ENCODE results near the gene UBTF.

Gene UBTF

GRCh38 chr17:44219616-44220212 is at the start of gene UBTF:
Gene UBTF (minus strand): TSS chr17:44219675. CDS start chr17:44218229, 1,446 bp downstream.
- in situ Hi-C loops (cut with MboI; ENCODE audit: low pct_unique_long_range_greater_than_20kb, low sequenced_read_pairs, unreplicated experiment), result loop anchor here (25.0 kb wide), 1 partner anchor 293 kb away; the partner anchor contains the start of gene GPATCH8
- peak; percentile 72 for DNase-seq (ENCODE audit: low spot score)
- TF ChIP-seq CTCF (IDR thresholded peaks at IDR 0.05; ENCODE audit: extremely low read depth, insufficient read depth, missing control alignments), result peak; percentile 34

- TF ChIP-seq CTCF (IDR thresholded peaks at IDR 0.05; ENCODE audit: extremely low read depth, insufficient read depth, missing control alignments), result no peak
- in situ Hi-C loops (cut with MboI; ENCODE audit: low pct_unique_long_range_greater_than_20kb, low sequenced_read_pairs, unreplicated experiment), result no loop called here
- DNase-seq (ENCODE audit: low spot score), result no peak
These were observed 49.4 kb upstream of the UBTF start for GRCh38 chr17:44268709-44269534.

GRCh38 chr17:44267818-44268490 is 48.5 kb upstream of the UBTF start, which contains the start of gene SLC4A1:
Gene SLC4A1 (minus strand): TSS chr17:44268135. CDS start chr17:44262866, 5,269 bp downstream.
- in situ Hi-C loops (cut with MboI; ENCODE audit: low pct_unique_long_range_greater_than_20kb, low sequenced_read_pairs, unreplicated experiment), result no loop called here
- DNase-seq (ENCODE audit: low spot score), result no peak
- TF ChIP-seq CTCF (IDR thresholded peaks at IDR 0.05; ENCODE audit: extremely low read depth, insufficient read depth, missing control alignments), result no peak

GRCh38 chr17:44267165-44267455 is 47.6 kb upstream of the UBTF start:
- in situ Hi-C loops (cut with MboI; ENCODE audit: low pct_unique_long_range_greater_than_20kb, low sequenced_read_pairs, unreplicated experiment), result no loop called here
- TF ChIP-seq CTCF (IDR thresholded peaks at IDR 0.05; ENCODE audit: extremely low read depth, insufficient read depth, missing control alignments), result no peak
- no peak for DNase-seq (ENCODE audit: low spot score)

GRCh38 chr17:44266402-44267164 is 47.1 kb upstream of the UBTF start:
- no peak for TF ChIP-seq CTCF (IDR thresholded peaks at IDR 0.05; ENCODE audit: extremely low read depth, insufficient read depth, missing control alignments)
- DNase-seq (ENCODE audit: low spot score), result no peak
- in situ Hi-C loops (cut with MboI; ENCODE audit: low pct_unique_long_range_greater_than_20kb, low sequenced_read_pairs, unreplicated experiment), result no loop called here

GRCh38 chr17:44263345-44263902 is 43.9 kb upstream of the UBTF start:
- TF ChIP-seq CTCF (IDR thresholded peaks at IDR 0.05; ENCODE audit: extremely low read depth, insufficient read depth, missing control alignments), result no peak
- no peak for DNase-seq (ENCODE audit: low spot score)

More at GRCh38 chr17:44263345-44263902, 43.9 kb upstream of the UBTF start:
- in situ Hi-C loops (cut with MboI; ENCODE audit: low pct_unique_long_range_greater_than_20kb, low sequenced_read_pairs, unreplicated experiment), result no loop called here
